HG03095 (cell line): Measurements from ENCODE around the gene ALDH3A1.

Experiments used
- ATAC-seq: cut with Tn5 transposase; IDR thresholded peaks from one replicate; pipeline ENCODE4 v1.9.1; 2021; ENCODE audit warnings: moderate library complexity; ENCODE audit not compliant: unreplicated experiment

ALDH3A1 gene

GRCh38 chr17:19720631-19721426, 27.3 kb downstream of the ALDH3A1 start:
- ATAC-seq, result no peak

- ATAC-seq, result no peak
Observed at GRCh38 chr17:19720210-19720475, 28.0 kb downstream of the ALDH3A1 start.

- ATAC-seq, result no peak
Observed at GRCh38 chr17:19719355-19720209, 28.5 kb downstream of the ALDH3A1 start.

DNA sequence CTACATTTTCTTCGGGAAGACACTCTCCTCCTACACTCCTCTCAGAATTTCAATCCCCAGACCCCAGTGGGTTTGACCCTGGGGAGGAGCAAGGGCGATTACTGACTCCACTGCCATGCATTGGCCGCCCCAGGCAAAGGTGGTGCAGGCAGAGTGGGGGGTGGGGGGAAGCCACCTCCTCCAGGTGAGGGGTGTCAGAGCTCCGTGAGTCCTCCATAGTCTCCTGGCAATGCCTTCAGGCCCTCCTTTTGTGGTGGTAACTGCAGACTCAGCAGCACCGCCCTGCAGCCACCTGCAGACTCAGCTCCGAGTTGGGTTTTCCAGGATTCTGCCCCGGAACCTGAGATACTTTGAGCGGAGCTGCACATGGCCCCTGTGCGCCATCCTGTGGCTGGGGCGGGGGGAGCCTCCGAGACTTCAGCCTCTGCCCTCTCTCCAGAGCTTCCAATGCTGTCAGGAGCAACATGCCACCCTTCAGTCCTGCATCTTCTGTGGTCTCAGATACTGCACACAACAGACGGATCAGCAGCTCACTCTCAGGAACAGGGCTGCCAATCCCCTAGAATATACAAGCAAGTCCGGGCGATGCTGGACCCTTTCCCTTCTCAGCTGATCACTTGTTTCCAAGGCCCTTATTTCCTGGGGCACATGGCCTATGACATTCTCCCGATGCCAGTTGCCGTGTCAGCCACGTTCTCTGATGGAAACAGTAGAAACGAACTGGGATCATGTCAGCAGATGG, 29.3 kb downstream of the ALDH3A1 start:
- no peak for ATAC-seq

- no peak for ATAC-seq
Observed at GRCh38 chr17:19718041-19718612, 30.0 kb downstream of the ALDH3A1 start.

DNA sequence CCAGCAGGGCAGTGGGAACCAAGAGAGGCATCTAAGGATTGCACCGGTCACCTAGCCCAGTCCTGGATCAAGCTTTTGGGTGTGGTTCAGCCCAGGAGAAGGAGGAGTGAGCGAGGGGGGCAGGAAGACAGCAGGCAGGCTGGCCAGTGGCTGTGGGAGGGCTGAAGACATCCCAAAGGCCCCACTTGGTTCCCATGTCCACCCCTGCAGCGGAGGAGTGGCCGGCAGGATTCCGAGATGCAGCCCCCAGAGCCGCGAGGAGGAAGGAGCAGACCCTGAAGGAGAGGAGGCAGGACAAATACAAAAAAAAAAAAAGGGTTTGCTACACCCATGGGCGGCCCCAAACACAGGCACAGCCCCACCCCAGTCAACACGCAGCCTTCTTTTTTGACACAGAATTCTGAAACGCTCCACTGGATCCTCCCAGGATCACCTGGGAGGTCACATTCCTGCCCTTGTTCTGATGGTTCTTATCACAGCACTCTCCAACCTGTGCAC, 30.6 kb downstream of the ALDH3A1 start:
- no peak for ATAC-seq

- no peak for ATAC-seq
Observed at GRCh38 chr17:19717031-19717360, 31.1 kb downstream of the ALDH3A1 start.

DNA sequence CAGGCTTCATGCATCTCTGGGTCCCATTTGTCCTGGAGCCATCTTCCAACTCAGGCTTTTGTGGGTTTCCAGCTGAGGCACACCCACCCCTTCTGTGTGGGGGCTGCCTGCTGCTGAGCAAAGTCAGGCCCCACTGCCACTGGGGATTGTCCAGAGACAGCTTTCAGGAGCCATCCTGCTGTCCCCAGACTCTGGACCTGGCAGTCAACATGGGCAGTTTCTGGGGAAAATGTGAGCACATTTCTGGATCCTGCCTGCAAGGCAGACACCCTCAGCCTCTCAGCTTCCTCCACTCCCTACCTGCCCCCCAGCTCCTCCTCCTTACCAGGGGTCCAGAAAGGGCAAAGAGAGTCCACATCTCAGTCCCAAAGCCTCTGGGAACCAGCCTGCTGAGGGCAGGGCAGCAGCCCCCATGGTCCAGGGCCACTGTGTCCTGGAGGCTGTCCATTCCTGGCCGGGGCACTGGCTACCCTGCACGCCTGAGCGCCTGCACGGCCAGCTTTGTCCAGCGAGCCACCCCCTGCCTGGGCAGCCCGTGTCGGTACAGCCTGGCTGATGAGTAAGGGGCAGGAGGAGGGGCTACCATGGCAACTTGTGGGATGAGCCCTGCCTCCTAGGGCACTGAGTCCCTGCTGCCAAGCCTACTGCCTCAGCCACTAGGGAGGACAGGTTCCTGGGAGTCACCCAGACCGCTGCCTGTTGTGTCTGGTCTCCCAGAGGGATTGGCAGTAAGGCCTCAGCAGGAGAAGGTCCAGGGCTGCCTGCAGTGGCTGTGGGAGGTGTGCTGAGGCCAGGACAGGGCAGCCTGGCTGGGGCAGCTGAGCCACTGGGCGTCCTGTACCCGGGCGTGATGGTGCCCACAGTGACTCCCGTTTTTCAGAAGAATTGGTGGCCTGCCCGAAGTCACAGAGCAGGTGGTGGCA, 31.7 kb downstream of the ALDH3A1 start, which contains the start of gene SLC47A2:
SLC47A2 (minus strand) TSS at position 477 of the 923 bp plus-strand sequence; CDS start at position 448, 29 bp downstream.
- no peak for ATAC-seq

DNA sequence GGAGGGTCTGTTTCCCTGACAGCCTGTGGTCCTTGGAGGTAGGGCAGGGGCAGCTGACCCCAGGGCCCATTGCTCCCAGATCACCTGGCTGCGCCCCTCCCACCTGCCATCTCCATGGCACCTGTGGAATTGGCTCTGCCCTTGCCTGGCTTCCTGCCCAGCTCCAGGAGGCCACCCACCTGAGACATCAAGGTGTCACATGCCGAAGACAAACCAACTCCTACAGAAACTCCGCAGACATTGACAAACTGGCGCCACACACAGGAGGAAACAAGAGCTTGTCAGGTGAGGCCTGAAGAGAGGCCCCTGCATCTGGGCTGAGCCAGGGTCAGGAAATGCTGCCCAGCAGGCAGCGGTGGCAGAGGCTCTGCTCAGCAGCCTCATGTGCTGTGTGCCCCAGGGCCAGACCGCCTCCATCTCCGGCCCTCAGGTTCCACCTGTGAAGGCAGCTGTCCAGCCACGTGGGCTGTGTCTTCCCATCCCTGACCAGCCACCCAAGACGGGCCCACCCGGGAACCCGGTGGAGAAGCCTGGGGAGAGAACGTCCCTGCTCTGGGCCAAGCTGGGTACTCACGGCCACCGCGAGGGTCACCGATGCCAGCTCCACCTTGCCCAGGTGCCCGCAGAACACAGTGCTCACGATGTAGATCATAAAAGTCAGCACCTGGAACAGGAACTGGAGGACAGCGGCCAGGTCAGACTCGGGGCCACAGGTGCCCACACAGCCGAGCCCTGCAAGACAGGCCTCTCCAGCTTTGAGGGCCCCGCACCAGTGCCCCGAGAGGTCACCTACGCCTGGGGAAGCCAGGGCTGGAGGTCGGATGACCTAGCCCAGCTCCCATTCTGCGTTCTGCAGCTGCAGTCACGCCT, 33.3 kb downstream of the ALDH3A1 start:
- no peak for ATAC-seq

DNA sequence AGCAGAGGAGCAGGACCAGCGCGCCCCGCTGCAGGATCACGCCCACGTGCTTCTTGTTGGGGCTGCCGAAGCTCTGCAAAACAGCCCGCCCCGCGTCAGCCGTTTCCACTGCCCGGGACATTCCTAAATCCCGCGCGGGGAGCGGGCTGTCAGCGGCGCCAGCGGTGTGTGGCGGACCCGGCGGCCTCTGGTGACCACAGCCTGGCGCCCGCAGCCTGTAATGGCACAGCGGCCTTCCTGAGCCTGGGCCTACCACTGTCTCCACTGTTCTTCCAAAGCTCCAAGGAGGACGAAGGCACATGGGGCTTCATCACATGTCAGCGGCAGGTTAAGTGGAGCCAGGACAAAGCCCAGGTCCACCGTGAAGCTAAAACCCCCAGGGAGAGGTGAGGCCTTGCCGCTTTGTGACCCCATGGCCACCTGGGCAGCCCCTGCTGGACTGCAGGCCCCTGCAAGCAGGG, 34.2 kb downstream of the ALDH3A1 start:
- no peak for ATAC-seq

GRCh38 chr17:19713462-19713861, 34.6 kb downstream of the ALDH3A1 start:
- no peak for ATAC-seq

- ATAC-seq, result no peak
Observed at GRCh38 chr17:19712436-19713004, 35.6 kb downstream of the ALDH3A1 start.

GRCh38 chr17:19709841-19710240, 38.3 kb downstream of the ALDH3A1 start:
- ATAC-seq, result no peak

DNA sequence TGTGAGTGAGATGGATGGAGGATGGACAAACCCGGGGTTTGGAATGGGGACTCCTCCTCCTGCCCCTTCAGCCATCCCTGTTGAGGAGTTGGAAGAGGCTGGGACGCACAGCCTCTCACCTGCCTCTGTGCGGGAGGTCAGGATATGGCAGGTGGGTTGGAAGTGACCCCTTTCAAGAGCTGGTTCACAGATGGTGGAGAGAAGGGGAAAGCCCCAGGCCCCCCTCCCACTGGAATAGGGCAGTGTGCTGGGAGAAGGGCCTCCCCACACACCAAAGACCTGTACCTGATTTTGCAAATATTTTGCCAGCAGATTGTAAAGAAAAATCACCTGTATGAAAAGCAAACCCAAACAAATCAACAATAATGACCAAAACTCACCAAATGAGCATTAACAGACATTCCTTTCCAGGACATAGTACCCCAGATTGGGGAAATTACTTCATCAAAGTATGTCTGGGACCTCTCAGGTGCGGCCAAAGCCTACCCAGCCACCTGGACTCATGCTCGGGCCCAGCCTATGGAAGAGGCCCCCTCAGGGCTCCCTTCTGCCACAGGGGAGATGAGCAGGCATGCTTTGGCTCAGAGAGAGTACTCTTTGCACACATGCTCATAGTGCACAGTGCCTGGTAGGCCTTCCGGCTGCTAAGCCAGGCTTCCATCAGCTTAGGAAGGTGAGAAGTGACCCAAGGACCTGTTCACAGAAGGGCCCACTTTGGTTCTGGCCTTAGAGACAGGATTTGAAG, 39.5 kb downstream of the ALDH3A1 start:
- ATAC-seq, result no peak

GRCh38 chr17:19707728-19708221, 40.3 kb downstream of the ALDH3A1 start:
- ATAC-seq, result no peak

- no peak for ATAC-seq
Observed at GRCh38 chr17:19706791-19707727, 41.0 kb downstream of the ALDH3A1 start.
